OCI-LY7 (cell line): Measurements from ENCODE around the gene MTUS2. TPM values are rescaled to one million over a fixed set of nuclear protein-coding genes. Genes with fewer than 3 reads are reported as not detected.

ENCODE experiments used
- BruUV-seq: library from RNA; stranded (reverse); fragments of 400-500 nt; replicated peaks from 2 replicates; lab custom pipeline; 2021; lab: Mats Ljungman, UMichigan
- CTCF ChIA-PET: fragments of 300-600 bp; sonication (Branson Sonifier 250); formaldehyde crosslinking; loops from one replicate; lab custom pipeline; 2022; ENCODE audit warnings: antibody characterized with exemption; ENCODE audit not compliant: unreplicated experiment; lab: Charles Lee
- POLR2A ChIA-PET: fragments of 300-600 bp; sonication (Branson Sonifier 250); formaldehyde crosslinking; loops from one replicate; lab custom pipeline; 2022; ENCODE audit warnings: antibody characterized with exemption; lab: Charles Lee
- DNase-seq: peaks from one replicate; pipeline ENCODE4 v3.0.0-alpha.2; 2015; ENCODE audit warnings: low spot score
- H2AFZ ChIP-seq: fragments of 200-600 bp; sonication (generic), shearing (Covaris generic); 2 replicates; pipeline ENCODE4 v1.6.1; 2014; ENCODE audit warnings: mild to moderate bottlenecking, antibody characterized with exemption, low read length, moderate library complexity
- H3K27ac ChIP-seq: fragments of 200-600 bp; sonication (generic); 2 replicates; pipeline ENCODE4 v1.5.1; 2014; ENCODE audit warnings: mixed run types, low read depth, mild to moderate bottlenecking, moderate library complexity, low read length, inconsistent platforms; ENCODE audit not compliant: poor library complexity, severe bottlenecking
- H3K36me3 ChIP-seq: fragments of 200-600 bp; sonication (generic); 2 replicates; pipeline ENCODE4 v1.6.1; 2014; ENCODE audit warnings: mild to moderate bottlenecking, antibody characterized with exemption, low read length, moderate library complexity, mixed read lengths; ENCODE audit not compliant: insufficient read depth
- H3K4me1 ChIP-seq: fragments of 200-600 bp; sonication (generic); 2 replicates; pipeline ENCODE4 v1.5.1; 2014; ENCODE audit warnings: mild to moderate bottlenecking, low read length; ENCODE audit not compliant: insufficient read depth, poor library complexity, severe bottlenecking
- H3K4me2 ChIP-seq: fragments of 200-600 bp; sonication (generic); 2 replicates; pipeline ENCODE4 v1.6.1; 2014; ENCODE audit warnings: mild to moderate bottlenecking, low read length
- H3K4me3 ChIP-seq: fragments of 200-600 bp; sonication (generic); 2 replicates; pipeline ENCODE4 v1.5.1; 2014; ENCODE audit warnings: mild to moderate bottlenecking, low read depth, low read length; ENCODE audit not compliant: poor library complexity, severe bottlenecking
- H3K79me2 ChIP-seq: fragments of 200-600 bp; sonication (generic); 2 replicates; pipeline ENCODE4 v1.6.1; 2016; ENCODE audit warnings: low read depth, mild to moderate bottlenecking, low read length, moderate library complexity, mixed read lengths; ENCODE audit not compliant: insufficient read depth
- H3K9me2 ChIP-seq: fragments of 200-600 bp; sonication (generic); 2 replicates; pipeline ENCODE4 v1.6.1; 2016; ENCODE audit warnings: mild to moderate bottlenecking, low read length, mixed read lengths; ENCODE audit not compliant: insufficient read depth
- H3K9me3 ChIP-seq: fragments of 200-600 bp; sonication (generic); 2 replicates; pipeline ENCODE4 v1.6.1; 2014; ENCODE audit warnings: mild to moderate bottlenecking, mixed run types, low read length, mixed read lengths
- H4K20me1 ChIP-seq: fragments of 200-600 bp; sonication (generic); 2 replicates; pipeline ENCODE4 v1.6.1; 2014; ENCODE audit warnings: mild to moderate bottlenecking, antibody characterized with exemption, low read length, moderate library complexity, mixed read lengths; ENCODE audit not compliant: insufficient read depth
- EZH2phosphoT487 ChIP-seq: fragments of 200-600 bp; sonication (generic); IDR thresholded peaks from 2 replicates; pipeline ENCODE4 v1.6.1; 2018; ENCODE audit warnings: low read depth, borderline replicate concordance, mild to moderate bottlenecking, mixed run types, antibody characterized with exemption, low read length, moderate library complexity, mixed read lengths
- intact Hi-C: fragments of 100-400 bp; cut with micrococcal nuclease; formaldehyde crosslinking; loops from one replicate; pipeline ENCODE4 v1.10.0; 2022; ENCODE audit not compliant: unreplicated experiment
- total RNA-seq, 2 experiments: library from RNA; depleted of rRNA in 1 of 2; stranded (reverse); fragments of >200 nt in 1 of 2; shearing (Covaris generic) in 1 of 2; gene quantifications; 2 replicates each; pipeline ENCODE4 v1.2.3, GENCODE V29; 2014 to 2022
- TF ChIP-seq, protein P1 (sequence below): fragments of 200-600 bp; sonication (generic); conservative IDR thresholded peaks from 2 replicates; pipeline ENCODE4 v1.5.1; 2014; ENCODE audit warnings: mild to moderate bottlenecking, antibody characterized with exemption, low read length, moderate library complexity, mixed read lengths

The MTUS2 gene
- total RNA-seq, 2 experiments from 2014 or later, result 0.16 to 9.8 TPM

GRCh38 chr13:29493796-29494195 lies 673.7 kb downstream of the MTUS2 start:
- Histone ChIP-seq H2AFZ (no peak overlapping the region), H3K4me3 (no peak overlapping the region), H3K4me1 (peaks cover 33% of the 10 kb centered on the region), H3K27ac (no peak overlapping the region), H4K20me1 (no peaks in the 10 kb centered on the region), H3K9me3 (no peaks in the 10 kb centered on the region), H3K4me2 (no peak overlapping the region), H3K9me2 (no peaks in the 10 kb centered on the region), H3K79me2 (no peaks in the 10 kb centered on the region), H3K36me3 (no peaks in the 10 kb centered on the region)
- intact Hi-C loops, result loop anchor here (2.0 to 10.0 kb wide), 2 partner anchors 21 to 351 kb away; no protein-coding TSS in a partner anchor
- CTCF ChIA-PET, result no interaction called here
- POLR2A ChIA-PET, result no interaction called here
- BruUV-seq, result no TSS peak
- TF ChIP-seq EZH2phosphoT487, result no peak
- TF ChIP-seq, protein P1, sequence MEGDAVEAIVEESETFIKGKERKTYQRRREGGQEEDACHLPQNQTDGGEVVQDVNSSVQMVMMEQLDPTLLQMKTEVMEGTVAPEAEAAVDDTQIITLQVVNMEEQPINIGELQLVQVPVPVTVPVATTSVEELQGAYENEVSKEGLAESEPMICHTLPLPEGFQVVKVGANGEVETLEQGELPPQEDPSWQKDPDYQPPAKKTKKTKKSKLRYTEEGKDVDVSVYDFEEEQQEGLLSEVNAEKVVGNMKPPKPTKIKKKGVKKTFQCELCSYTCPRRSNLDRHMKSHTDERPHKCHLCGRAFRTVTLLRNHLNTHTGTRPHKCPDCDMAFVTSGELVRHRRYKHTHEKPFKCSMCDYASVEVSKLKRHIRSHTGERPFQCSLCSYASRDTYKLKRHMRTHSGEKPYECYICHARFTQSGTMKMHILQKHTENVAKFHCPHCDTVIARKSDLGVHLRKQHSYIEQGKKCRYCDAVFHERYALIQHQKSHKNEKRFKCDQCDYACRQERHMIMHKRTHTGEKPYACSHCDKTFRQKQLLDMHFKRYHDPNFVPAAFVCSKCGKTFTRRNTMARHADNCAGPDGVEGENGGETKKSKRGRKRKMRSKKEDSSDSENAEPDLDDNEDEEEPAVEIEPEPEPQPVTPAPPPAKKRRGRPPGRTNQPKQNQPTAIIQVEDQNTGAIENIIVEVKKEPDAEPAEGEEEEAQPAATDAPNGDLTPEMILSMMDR, result no peak
- DNase-seq, result no peak

- Histone ChIP-seq H4K20me1 (no peaks in the 10 kb centered on the region), H3K27ac (no peak overlapping the region), H3K4me1 (peaks cover 33% of the 10 kb centered on the region), H3K9me2 (no peaks in the 10 kb centered on the region), H3K4me3 (no peak overlapping the region), H3K4me2 (peak overlapping the region; percentile 16), H3K9me3 (no peaks in the 10 kb centered on the region), H3K79me2 (no peaks in the 10 kb centered on the region), H2AFZ (no peak overlapping the region), H3K36me3 (no peaks in the 10 kb centered on the region)
- no TSS peak for BruUV-seq
- TF ChIP-seq EZH2phosphoT487, result no peak
- TF ChIP-seq, protein P1, result no peak
- intact Hi-C loops, result loop anchor here (2.0 to 10.0 kb wide), 2 partner anchors 22 to 350 kb away; no protein-coding TSS in a partner anchor
- DNase-seq, result peak; percentile 38
- ChIA-PET POLR2A (interaction anchor here (0.7 to 1.1 kb wide), 3 partner anchors 28 to 1591 kb away, joined by 3 to 9 read pairs (median 6); no protein-coding TSS in a partner anchor), CTCF (no interaction called here)
Observed at GRCh38 chr13:29494520-29494919, 674.4 kb downstream of the MTUS2 start.

GRCh38 chr13:29496241-29496712 lies 676.1 kb downstream of the MTUS2 start:
- POLR2A ChIA-PET, result interaction anchor here (0.6 to 0.9 kb wide), 2 partner anchors 20 to 1183 kb away, joined by 3 read pairs; no protein-coding TSS in a partner anchor

More at GRCh38 chr13:29496241-29496712, 676.1 kb downstream of the MTUS2 start:
- peaks cover 33% of the 10 kb centered on the region for H3K4me1 ChIP-seq
- H3K79me2 ChIP-seq, result no peaks in the 10 kb centered on the region
- no peak overlapping the region for H3K27ac ChIP-seq
- H4K20me1 ChIP-seq, result no peaks in the 10 kb centered on the region
- H3K4me3 ChIP-seq, result peak overlapping the region; percentile 2
- CTCF ChIA-PET, result interaction anchor here (0.5 kb wide), 1 partner anchor 346 kb away, joined by 3 read pairs; no protein-coding TSS in a partner anchor
- peak overlapping the region; percentile 51 for H3K4me2 ChIP-seq
- H3K36me3 ChIP-seq, result no peaks in the 10 kb centered on the region
- no peaks in the 10 kb centered on the region for H3K9me2 ChIP-seq
- peak; percentile 69 for DNase-seq
- TF ChIP-seq, protein P1, result no peak
- TF ChIP-seq EZH2phosphoT487, result no peak
- no TSS peak for BruUV-seq
- intact Hi-C loops, result loop anchor here (10.0 kb wide), 1 partner anchor 349 kb away; no protein-coding TSS in a partner anchor
- no peaks in the 10 kb centered on the region for H3K9me3 ChIP-seq
- H2AFZ ChIP-seq, result no peak overlapping the region
